GM19397 (cell line): ENCODE data around the gene TTC1.
"Not testable (repeated sequence)": the region's sequence is repeated elsewhere in the genome, so short reads cannot be mapped to it uniquely, and the experiment has no call there.

ENCODE experiments used
- ATAC-seq: cut with Tn5 transposase; IDR thresholded peaks from one replicate; pipeline ENCODE4 v1.9.1; 2021; ENCODE audit warnings: mild to moderate bottlenecking, moderate library complexity; ENCODE audit not compliant: unreplicated experiment

Gene TTC1

DNA sequence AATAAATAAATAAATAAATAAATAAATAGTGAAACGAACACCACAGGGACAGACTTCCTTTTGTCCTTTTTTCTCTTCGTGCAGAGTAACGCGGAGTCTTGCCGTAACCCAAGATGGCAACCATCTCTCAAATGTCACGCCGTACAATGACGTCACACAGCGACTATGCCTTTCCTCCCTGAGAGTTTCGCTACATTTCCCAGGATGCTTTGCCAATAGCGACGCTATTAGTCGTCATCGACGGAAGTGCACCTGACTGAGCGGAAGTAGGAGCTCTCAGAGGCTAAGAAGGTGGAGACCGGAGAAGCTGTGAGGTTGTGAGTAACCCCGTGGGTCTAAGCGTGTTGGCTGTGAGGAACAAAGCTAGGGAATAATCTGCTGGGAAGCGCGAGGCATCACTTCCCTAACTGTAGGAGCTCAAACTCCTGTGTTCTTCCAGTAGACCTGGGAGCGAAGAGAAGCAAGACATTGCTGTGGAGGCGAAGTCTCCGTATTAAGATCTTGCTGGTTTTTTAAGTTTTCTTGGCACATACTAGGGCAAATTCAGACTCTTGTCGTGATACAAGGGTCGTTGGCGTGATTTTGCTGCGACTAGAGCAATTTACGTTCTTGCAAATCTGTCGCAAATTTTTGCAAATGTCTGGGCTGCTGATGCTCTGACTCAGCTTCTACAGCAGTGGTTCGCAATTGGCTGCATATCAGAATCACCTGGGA, at the start of gene TTC1:
Gene TTC1, plus strand, starts transcription at position 263 of the 714 bp plus-strand sequence. CDS start 1,390 bp downstream, outside the sequence.
- ATAC-seq, result peak; percentile 99

DNA sequence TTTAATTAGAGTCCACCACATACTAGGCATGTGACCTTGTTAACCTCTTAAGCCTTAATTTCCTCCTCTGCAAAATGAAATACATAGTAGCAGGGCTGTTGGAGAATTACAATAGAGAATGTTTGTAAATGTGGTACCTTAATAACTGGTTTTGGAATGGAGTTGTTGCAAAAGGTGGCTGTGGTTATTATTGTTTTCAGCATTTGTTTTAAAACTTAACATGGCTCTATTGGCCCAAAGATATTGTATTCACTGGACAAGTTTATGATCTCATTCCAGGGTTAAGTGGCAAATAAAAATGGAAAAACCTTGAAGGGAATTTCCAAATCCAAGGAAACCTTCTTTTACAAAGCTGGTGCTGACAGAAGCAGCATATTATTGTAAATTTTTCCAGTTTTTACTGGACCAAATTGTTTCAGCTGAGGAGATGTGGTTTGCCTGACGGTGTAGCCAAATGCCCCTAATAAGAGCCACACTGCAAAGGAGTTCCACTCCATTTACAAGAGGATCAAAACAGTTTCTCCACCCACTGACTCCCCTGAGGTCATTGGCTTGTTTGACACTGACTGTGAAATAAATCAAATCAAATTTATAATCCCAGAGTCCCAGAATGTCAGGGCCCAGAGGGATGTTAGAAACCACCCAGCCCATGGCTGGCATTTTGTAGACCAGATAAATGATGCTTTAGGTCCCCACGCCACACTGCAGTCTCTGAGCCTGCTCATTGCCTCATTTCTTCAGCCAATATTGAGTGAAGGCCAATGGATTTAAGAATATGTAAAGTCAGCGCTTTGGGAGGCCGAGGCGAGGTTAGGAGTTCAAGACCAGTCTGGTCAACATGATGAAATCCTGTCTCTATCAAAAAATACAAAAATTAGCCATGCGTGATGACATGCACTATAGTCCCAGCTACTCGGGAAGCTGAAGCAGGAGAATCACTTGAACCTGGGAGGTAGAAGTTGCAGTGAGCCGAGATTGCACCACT, 47.5 kb upstream of the TTC1 start:
- no peak for ATAC-seq

GRCh38 chr5:159962214-159962613, 46.7 kb upstream of the TTC1 start:
- ATAC-seq, result no peak

GRCh38 chr5:159963935-159964334, 45.0 kb upstream of the TTC1 start:
- no peak for ATAC-seq

DNA sequence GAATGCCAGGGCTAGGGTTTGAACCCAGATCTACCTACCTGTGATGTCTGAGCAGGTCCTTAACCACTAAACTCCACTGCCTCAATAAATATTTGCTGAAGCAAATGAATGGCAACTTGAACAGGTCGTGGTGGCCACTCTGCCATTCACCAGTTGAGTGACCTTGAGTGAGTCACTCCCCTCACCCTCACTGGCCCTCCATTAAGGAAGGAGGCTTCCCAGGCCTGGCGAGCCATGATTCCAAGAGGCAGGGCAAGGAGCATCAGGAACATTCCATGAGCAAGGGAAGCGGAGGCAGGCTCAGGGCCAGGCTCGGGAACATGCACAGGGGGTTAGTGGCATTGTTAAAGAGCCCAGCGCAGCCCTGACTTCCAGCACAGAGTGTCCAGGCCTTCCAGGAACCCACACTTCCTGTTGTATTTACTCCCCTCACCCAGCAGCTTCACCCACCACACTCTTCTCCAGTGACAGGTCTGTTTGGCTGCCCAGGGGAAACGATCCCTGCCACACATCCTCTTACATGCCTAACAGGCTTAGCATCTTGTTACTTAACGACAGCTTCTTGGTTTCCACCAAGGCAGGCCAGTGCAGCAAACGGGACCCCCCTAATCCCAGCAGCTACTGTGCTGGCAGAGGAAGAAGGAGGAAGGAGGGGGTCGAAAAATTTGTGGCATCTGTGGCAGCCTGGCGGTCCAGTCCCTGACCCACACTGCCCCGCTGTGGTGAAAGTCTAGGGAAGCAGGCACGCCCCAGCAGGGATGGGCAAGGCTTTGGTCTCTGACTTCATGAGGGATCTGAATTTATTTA, 43.7 kb upstream of the TTC1 start:
- no peak for ATAC-seq

DNA sequence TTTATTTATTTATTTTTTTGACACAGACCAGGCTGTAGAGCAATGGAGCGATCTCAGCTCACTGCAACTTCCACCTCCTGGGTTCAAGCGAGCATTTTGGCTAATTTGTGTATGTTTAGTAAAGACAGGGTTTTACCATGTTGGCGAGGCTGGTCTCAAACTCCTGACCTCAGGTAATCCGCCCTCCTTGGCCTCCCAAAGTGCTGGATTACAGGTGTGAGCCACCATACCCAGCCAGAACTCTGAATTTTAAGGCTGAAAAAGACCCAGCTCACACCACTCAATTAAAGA, 43.2 kb upstream of the TTC1 start:
- not testable (repeated sequence) for ATAC-seq

DNA sequence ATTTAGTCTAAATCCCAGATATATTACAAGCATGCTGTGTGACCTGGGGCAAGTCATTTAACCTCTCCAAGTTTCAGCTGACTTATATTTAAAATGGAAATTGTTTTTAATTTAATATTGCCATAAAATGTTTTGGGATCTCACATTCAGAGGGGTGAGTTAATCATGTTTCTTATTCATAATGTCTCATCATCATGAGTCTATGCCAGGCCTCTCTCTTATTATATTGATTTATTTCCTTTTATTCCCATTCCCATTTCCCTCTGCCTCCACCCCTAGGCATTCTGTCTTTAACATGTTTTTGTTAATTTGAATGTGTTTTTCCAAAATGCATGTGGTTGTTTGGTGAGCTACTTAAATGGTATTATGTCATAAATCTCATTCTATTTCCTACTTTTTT, 39.0 kb upstream of the TTC1 start:
- ATAC-seq, result no peak

GRCh38 chr5:159971038-159971437, 37.9 kb upstream of the TTC1 start:
- no peak for ATAC-seq

GRCh38 chr5:159971514-159971913, 37.4 kb upstream of the TTC1 start:
- ATAC-seq, result no peak

- no peak for ATAC-seq
Measured at GRCh38 chr5:159971931-159972461, 36.9 kb upstream of the TTC1 start.

GRCh38 chr5:159972538-159973362, 36.2 kb upstream of the TTC1 start:
- ATAC-seq, result no peak

GRCh38 chr5:159975462-159976019, 33.4 kb upstream of the TTC1 start:
- ATAC-seq, result no peak

DNA sequence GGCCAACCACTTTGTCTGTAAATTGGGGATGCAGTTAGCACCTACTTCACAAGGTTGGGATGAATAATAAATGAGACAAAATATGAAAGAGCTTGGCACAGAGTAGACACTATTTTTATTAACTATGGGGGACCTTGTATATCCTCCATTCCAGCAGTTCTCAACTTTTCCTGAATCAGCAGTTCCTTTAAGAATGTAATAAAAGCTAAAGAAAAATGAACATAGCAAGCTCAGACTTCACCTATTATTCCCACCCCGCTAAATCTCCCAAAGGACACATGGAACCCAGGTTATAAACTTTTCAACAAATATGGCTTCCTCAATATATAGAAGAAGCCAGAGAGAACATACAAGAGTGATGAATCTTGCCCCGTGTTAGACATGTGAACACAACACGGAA, 32.0 kb upstream of the TTC1 start:
- no peak for ATAC-seq

DNA sequence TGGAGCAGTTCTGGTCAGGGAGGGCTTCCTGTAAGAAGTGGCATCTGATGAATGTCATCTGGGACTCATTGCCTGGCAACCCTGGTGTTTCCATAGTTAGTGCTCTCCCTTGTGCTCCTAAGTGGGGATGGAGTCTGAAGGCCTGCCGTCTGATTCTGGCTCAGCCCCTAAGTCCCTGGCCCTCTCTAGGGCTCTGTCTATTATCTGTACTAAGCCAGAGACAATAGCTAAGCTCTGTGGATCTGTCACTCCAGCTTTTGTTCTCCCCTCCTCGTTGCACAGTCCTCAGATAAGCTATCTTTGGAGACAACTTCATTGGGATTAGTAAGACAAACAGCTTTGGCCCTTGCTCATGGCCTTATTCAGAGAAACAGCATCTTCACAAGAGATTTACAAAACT, 30.6 kb upstream of the TTC1 start:
- no peak for ATAC-seq

DNA sequence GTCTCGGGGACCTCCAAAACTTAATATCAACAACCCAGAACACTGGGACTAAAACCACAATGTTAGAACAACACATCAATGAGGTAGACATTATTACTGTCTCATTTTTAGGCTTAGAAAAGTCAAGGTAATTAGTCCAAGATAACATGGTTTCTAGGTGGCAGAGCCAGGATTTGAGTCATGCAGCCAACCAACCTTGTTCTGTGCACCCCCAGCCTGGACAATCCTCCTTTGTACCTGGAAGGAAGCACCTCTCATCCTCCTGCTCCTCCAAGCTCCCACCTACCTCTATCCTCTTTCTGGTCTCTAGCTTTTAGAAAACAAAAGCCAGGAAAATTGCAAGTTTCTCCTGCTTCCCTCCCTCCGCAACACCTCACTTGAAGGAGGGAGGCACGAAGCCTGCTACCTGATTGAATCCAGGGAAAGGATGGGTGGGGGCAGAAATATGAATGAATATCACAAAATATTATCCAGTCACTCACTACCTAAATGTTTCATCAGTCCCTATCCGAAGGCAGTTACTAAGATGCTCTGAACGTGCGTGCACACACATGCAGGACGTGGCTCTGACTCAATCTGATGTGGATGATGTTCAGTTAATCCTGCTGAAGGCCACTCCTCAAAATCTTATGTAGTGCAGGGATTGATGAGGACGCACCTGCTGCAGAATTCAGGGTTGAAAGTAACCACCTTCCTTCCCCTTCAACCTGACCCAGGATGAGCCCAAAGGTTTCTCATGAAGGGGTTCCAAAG, 26.3 kb upstream of the TTC1 start:
- ATAC-seq, result no peak

GRCh38 chr5:159987031-159987674, 21.8 kb upstream of the TTC1 start:
- peak; percentile 93 for ATAC-seq

- ATAC-seq, result no peak
Measured at GRCh38 chr5:159990506-159990905, 18.4 kb upstream of the TTC1 start.

DNA sequence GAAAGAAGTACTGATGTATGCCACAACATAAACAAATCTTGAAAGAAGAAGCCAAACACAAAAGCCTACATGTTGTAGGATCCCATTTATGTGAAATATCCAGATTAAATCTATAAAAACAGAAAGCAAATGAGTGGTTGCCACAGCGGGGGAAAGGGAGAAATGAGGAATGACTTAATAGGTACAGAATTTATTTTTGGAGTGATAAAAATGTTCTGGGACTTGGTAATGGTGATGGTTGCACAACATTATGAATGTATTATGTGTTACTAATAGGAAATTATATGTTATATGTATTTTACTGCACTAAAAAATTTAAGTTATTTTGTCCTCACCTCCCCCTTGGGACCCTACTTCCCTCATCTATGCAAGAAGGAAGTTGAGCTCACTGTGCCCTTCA, 16.4 kb upstream of the TTC1 start:
- ATAC-seq, result no peak

DNA sequence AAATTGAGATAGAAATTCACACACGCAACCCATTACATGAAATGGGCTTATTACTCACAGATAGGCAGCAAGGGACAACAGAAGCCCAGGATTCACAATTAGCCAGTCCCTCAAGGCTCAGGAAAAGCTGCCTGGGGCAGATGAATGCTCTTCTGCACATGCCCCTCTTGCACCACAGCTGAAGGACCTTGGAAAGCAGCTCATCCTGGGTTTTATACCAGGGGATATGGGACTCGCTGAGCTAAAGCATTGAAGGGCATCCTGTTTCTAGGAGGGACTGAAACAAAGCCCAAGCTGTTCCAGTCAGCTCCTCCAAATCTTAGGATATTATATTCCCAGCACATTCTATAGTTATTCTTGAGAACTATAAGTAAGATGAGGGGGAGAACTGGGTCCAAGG, 15.7 kb upstream of the TTC1 start:
- no peak for ATAC-seq
